K562 (cell line): Measurements from ENCODE around the gene TRIAP1. TPM values are rescaled to one million over a fixed set of nuclear protein-coding genes. Genes with fewer than 3 reads are reported as not detected.

ENCODE experiments used
- ATAC-seq: fragments of 200-7000 bp; cut with Tn5 transposase; 3 replicates; pipeline ENCODE4 v1.9.1; 2020; ENCODE audit warnings: moderate library complexity
- BruUV-seq: library from RNA; stranded (reverse); fragments of 400-500 nt; replicated peaks from 2 replicates; lab custom pipeline; 2021; lab: Mats Ljungman, UMichigan
- CTCF ChIA-PET: fragments of 300-600 bp; formaldehyde crosslinking; extraction: SDS; loops from one replicate; lab custom pipeline; 2021; ENCODE audit warnings: low intra/inter-chr PET ratio; lab: Yijun Ruan, JAX
- POLR2A ChIA-PET: fragments of 300-600, 350-650 bp; sonication (Branson Sonifier 250); formaldehyde crosslinking; extraction: SDS; loops from one replicate; lab custom pipeline; 2021; ENCODE audit warnings: antibody characterized with exemption, inconsistent platforms; lab: Yijun Ruan, JAX
- DNase-seq, 4 experiments: peaks; one replicate each; pipeline versions ENCODE4 v3.0.0 to v3.0.0-alpha.2; 2011 to 2018; ENCODE audit warnings: low spot score in 3 of 4, mixed read lengths in 3 of 4; ENCODE audit errors: extremely low read depth in 1 of 4
- FAIRE-seq: peaks from 2 replicates; lab custom pipeline; 2011; peaks lifted over from hg19 to GRCh38; lab: Jason Lieb, UNC
- H2AFZ ChIP-seq: 2 replicates; pipeline ENCODE4 v1.6.0; 2011; ENCODE audit warnings: low read depth, low read length, control low read depth, inconsistent platforms
- H3K27ac ChIP-seq: fragments of 200-600 bp; 3 replicates; pipeline ENCODE4 v1.8.0; 2011; ENCODE audit warnings: low read depth, mild to moderate bottlenecking, control low read depth, inconsistent platforms, low read length, moderate library complexity, mixed read lengths; ENCODE audit errors: extremely low read depth
- H3K27me3 ChIP-seq, 2 experiments: fragments of 300-600 bp in 1 of 2; 2 replicates in 1 of 2; 3 replicates in 1 of 2; pipeline versions ENCODE4 v1.6.0 to v1.8.0; 2011; ENCODE audit warnings: inconsistent platforms in 2 of 2, low read length in 2 of 2, mild to moderate bottlenecking in 1 of 2, mixed read lengths in 1 of 2, moderate library complexity in 1 of 2; ENCODE audit not compliant: control insufficient read depth in 2 of 2, insufficient read depth in 2 of 2
- H3K36me3 ChIP-seq: fragments of 300-600 bp; 3 replicates; pipeline ENCODE4 v1.8.0; 2011; ENCODE audit warnings: mild to moderate bottlenecking, low read length, inconsistent platforms; ENCODE audit not compliant: control insufficient read depth, insufficient read depth
- H3K4me1 ChIP-seq, 2 experiments: fragments of 200-600 bp in 1 of 2; replicated peaks in 1 of 2; 2 replicates in 1 of 2; 3 replicates in 1 of 2; pipeline versions ENCODE4 v1.5.1 to v1.8.0; 2011; ENCODE audit warnings: inconsistent platforms in 2 of 2, low read length in 2 of 2, mild to moderate bottlenecking in 1 of 2, mixed read lengths in 1 of 2, moderate library complexity in 1 of 2; ENCODE audit not compliant: control insufficient read depth in 2 of 2, insufficient read depth in 2 of 2
- H3K4me2 ChIP-seq: 2 replicates; pipeline ENCODE4 v1.6.1; 2011; ENCODE audit warnings: low read length, control low read depth, inconsistent platforms, mixed read lengths; ENCODE audit not compliant: insufficient read depth
- H3K4me3 ChIP-seq: fragments of 200-600 bp; sonication (generic), shearing (Covaris generic); 2 replicates; pipeline ENCODE4 v1.5.1; 2016; ENCODE audit warnings: control low read depth, inconsistent platforms
- H3K79me2 ChIP-seq: fragments of 200-600 bp; 3 replicates; pipeline ENCODE4 v1.8.0; 2011; ENCODE audit warnings: low read length, inconsistent platforms; ENCODE audit not compliant: control insufficient read depth, insufficient read depth
- H3K9ac ChIP-seq, 2 experiments: 2 replicates each; pipeline versions ENCODE4 v1.6.0 to v1.6.1; 2011; ENCODE audit warnings: low read depth in 2 of 2, low read length in 2 of 2, control low read depth in 1 of 2, inconsistent platforms in 1 of 2, mild to moderate bottlenecking in 1 of 2, mixed read lengths in 1 of 2; ENCODE audit not compliant: insufficient read depth in 1 of 2
- H3K9me1 ChIP-seq: one replicate; pipeline ENCODE4 v1.6.0; 2011; ENCODE audit warnings: inconsistent platforms, mild to moderate bottlenecking, low read length, moderate library complexity; ENCODE audit not compliant: control insufficient read depth, insufficient read depth
- H3K9me3 ChIP-seq: replicated peaks from 2 replicates; pipeline ENCODE4 v1.5.1; 2011; ENCODE audit warnings: low read depth, low read length, inconsistent platforms; ENCODE audit not compliant: control insufficient read depth, insufficient read depth
- H4K20me1 ChIP-seq: replicated peaks from 2 replicates; pipeline ENCODE4 v1.6.1; 2011; ENCODE audit warnings: low read length, inconsistent platforms, mixed read lengths; ENCODE audit not compliant: control insufficient read depth, insufficient read depth
- EWSR1 ChIP-seq: fragments of 450-650 bp; IDR thresholded peaks from 2 replicates; pipeline ENCODE4 v1.6.1; 2018; ENCODE audit warnings: borderline replicate concordance, mild to moderate bottlenecking, low read depth, moderate library complexity; ENCODE audit not compliant: partially characterized antibody
- HLTF ChIP-seq: fragments of 450-650 bp; IDR thresholded peaks from 2 replicates; pipeline ENCODE4 v1.6.1; 2016
- MEF2A ChIP-seq: IDR thresholded peaks from 2 replicates; pipeline ENCODE4 v1.6.1; 2011; ENCODE audit warnings: low read depth, mild to moderate bottlenecking, low read length, moderate library complexity; ENCODE audit not compliant: control insufficient read depth
- MYNN ChIP-seq, 2 experiments: sonication (generic); formaldehyde crosslinking in 1 of 2; IDR thresholded peaks; 2 replicates each; pipeline versions ENCODE4 v1.5.0 to v1.6.1; 2016 to 2020; ENCODE audit warnings: antibody characterized with exemption in 1 of 2, missing genetic modification reagents in 1 of 2
- NCOA6 ChIP-seq: fragments of 450-650 bp; IDR thresholded peaks from 2 replicates; pipeline ENCODE4 v1.6.1; 2017; ENCODE audit warnings: mild to moderate bottlenecking
- POLR3A ChIP-seq: IDR thresholded peaks from 2 replicates; pipeline ENCODE4 v1.6.1; 2011; ENCODE audit warnings: borderline replicate concordance, mild to moderate bottlenecking, moderate library complexity; ENCODE audit not compliant: insufficient read length, insufficient read depth; ENCODE audit errors: extremely low read depth
- SIRT6 ChIP-seq: IDR thresholded peaks from one replicate; pipeline ENCODE4 v1.6.1; 2012; ENCODE audit warnings: low read depth, mild to moderate bottlenecking, control low read depth, inconsistent platforms, low read length, moderate library complexity
- SMARCA4 ChIP-seq: fragments of 450-650 bp; IDR thresholded peaks from 2 replicates; pipeline ENCODE4 v1.6.1; 2016
- WGBS: fragments of 100-300 bp; shearing (Covaris generic); methylation state at CpG from one replicate; pipeline ENCODE4 v1.1.6; 2016; ENCODE audit warnings: low coverage, mixed read lengths; ENCODE audit not compliant: insufficient coverage; ENCODE audit errors: missing lambda C conversion rate; 5-methylcytosine and 5-hydroxymethylcytosine counted together
- in situ Hi-C: fragments of 300-500 bp; cut with MboI; formaldehyde crosslinking; loops from 4 replicates; pipeline ENCODE4 v1.15.0; 2018; ENCODE audit warnings: inconsistent platforms, mixed read lengths
- intact Hi-C: fragments of 100-400 bp; cut with micrococcal nuclease; formaldehyde crosslinking; loops from 2 replicates; pipeline ENCODE4 v1.14.2; 2022
- polyA plus RNA-seq, 8 experiments: library from polyadenylated mRNA; depleted of rRNA in 4 of 8; stranded (reverse) in 5 of 8; unstranded in 3 of 8; fragments of >200 nt; fragmentation: Nextera tagmentation in 2 of 8; fragmentation: Illumina TruSeq in 1 of 8; extraction: Ambion mirVana in 2 of 8; extraction: Trizol in 1 of 8; gene quantifications; 2 replicates each; pipeline versions ENCODE4 v1.2.1 to v1.2.3, GENCODE V29; 2011 to 2014; ENCODE audit warnings: inconsistent platforms in 1 of 8, missing spikeins in 1 of 8
- total RNA-seq, 7 experiments: library from RNA; depleted of rRNA in 6 of 7; stranded (reverse); fragments of >200 nt in 6 of 7; fragmentation: Illumina TruSeq in 2 of 7; extraction: Trizol in 2 of 7; gene quantifications; 2 replicates each; pipeline versions ENCODE4 v1.2.1 to v1.2.3, GENCODE V29; 2011 to 2021; ENCODE audit warnings: low replicate concordance in 1 of 7
- TF ChIP-seq, protein P1 (sequence below): fragments of 250-450 bp; sonication (Bioruptor Pico); IDR thresholded peaks from 2 replicates; pipeline ENCODE4 v1.5.0; 2020; ENCODE audit warnings: mild to moderate bottlenecking
- TF ChIP-seq, protein P2 (sequence below): IDR thresholded peaks from 3 replicates; pipeline ENCODE4 v1.6.1; 2011; ENCODE audit warnings: borderline replicate concordance, mild to moderate bottlenecking, moderate library complexity; ENCODE audit not compliant: insufficient read length; ENCODE audit errors: extremely low read depth

TRIAP1 gene
- total and polyA plus RNA-seq, 9 of the 15 experiments (the other 6 are each of a cell fraction or from before 2014, with no cell fraction given) = 37.3 to 354 (median 65.4) TPM

DNA sequence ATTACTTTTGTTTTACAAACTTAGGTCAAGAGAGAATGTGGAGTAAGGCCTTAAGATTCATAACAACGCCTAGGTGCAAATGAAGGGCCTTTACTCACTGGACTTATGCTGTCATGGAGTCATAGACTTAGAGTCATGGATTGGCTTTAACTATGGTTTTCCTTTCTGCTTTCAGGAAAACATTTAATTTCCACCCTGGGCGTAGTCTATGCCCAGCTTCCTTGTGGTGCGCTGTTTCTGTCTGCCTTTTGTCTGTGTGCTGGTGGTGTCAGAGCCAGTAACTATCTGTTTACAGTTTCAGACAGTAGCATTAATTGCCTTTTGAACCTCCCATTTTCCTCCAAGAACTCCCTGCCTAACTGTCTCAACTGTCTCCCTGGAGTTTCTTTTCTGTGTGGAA lies 40.1 kb downstream of the TRIAP1 start:
- H3K9me3 ChIP-seq = no peaks in the 10 kb centered on the region
- FAIRE-seq = peak; percentile 11
- H3K4me1 ChIP-seq = no peaks in the 10 kb centered on the region; a peak in 1 of 5 replicates
- no peaks in the 10 kb centered on the region for H3K9me1 ChIP-seq
- intact Hi-C loops (no loop called here), in situ Hi-C loops (no loop called here)
- H3K9ac ChIP-seq = no peak overlapping the region
- H3K4me2 ChIP-seq = no peak overlapping the region
- no peak overlapping the region for H2AFZ ChIP-seq
- H4K20me1 ChIP-seq = no peaks in the 10 kb centered on the region
- no peak overlapping the region for H3K4me3 ChIP-seq
- H3K27me3 ChIP-seq = peaks cover 0 to 13% of the 10 kb centered on the region in 2 experiments; a peak in 2 of 5 replicates
- H3K36me3 ChIP-seq = no peaks in the 10 kb centered on the region
- POLR2A ChIA-PET = interaction anchor here (1.0 kb wide), 1 partner anchor 9 kb away, joined by 3 read pairs; no protein-coding TSS in a partner anchor
- DNase-seq = no peak
- 52% methylated on average over 3 of the region's 3 CpGs for WGBS
- no TSS peak for BruUV-seq
- CTCF ChIA-PET = no interaction called here
- no peak overlapping the region for H3K27ac ChIP-seq
- no peak for ATAC-seq
- H3K79me2 ChIP-seq = no peaks in the 10 kb centered on the region
- no peak for TF ChIP-seq HLTF
- TF ChIP-seq SMARCA4 = no peak
- TF ChIP-seq, protein P1, sequence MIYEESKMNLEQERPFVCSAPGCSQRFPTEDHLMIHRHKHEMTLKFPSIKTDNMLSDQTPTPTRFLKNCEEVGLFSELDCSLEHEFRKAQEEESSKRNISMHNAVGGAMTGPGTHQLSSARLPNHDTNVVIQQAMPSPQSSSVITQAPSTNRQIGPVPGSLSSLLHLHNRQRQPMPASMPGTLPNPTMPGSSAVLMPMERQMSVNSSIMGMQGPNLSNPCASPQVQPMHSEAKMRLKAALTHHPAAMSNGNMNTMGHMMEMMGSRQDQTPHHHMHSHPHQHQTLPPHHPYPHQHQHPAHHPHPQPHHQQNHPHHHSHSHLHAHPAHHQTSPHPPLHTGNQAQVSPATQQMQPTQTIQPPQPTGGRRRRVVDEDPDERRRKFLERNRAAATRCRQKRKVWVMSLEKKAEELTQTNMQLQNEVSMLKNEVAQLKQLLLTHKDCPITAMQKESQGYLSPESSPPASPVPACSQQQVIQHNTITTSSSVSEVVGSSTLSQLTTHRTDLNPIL = no peak
- no peak for TF ChIP-seq NCOA6
- no peak for TF ChIP-seq POLR3A
- TF ChIP-seq EWSR1 = no peak
- TF ChIP-seq MEF2A = no peak
- TF ChIP-seq, protein P2, sequence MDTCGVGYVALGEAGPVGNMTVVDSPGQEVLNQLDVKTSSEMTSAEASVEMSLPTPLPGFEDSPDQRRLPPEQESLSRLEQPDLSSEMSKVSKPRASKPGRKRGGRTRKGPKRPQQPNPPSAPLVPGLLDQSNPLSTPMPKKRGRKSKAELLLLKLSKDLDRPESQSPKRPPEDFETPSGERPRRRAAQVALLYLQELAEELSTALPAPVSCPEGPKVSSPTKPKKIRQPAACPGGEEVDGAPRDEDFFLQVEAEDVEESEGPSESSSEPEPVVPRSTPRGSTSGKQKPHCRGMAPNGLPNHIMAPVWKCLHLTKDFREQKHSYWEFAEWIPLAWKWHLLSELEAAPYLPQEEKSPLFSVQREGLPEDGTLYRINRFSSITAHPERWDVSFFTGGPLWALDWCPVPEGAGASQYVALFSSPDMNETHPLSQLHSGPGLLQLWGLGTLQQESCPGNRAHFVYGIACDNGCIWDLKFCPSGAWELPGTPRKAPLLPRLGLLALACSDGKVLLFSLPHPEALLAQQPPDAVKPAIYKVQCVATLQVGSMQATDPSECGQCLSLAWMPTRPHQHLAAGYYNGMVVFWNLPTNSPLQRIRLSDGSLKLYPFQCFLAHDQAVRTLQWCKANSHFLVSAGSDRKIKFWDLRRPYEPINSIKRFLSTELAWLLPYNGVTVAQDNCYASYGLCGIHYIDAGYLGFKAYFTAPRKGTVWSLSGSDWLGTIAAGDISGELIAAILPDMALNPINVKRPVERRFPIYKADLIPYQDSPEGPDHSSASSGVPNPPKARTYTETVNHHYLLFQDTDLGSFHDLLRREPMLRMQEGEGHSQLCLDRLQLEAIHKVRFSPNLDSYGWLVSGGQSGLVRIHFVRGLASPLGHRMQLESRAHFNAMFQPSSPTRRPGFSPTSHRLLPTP = no peak
- TF ChIP-seq SIRT6 = no peak
- TF ChIP-seq MYNN (IDR thresholded peaks at IDR 0.05) = no peak
- no peak for TF ChIP-seq MYNN (CRISPR knock-in tag; IDR thresholded peaks at IDR 0.05)
